HG02852 (cell line): ENCODE results near the gene NDUFC2.
"Not testable (repeated sequence)": the region's sequence is repeated elsewhere in the genome, so short reads cannot be mapped to it uniquely, and the experiment has no call there.

Experiments used
- ATAC-seq: cut with Tn5 transposase; IDR thresholded peaks from one replicate; pipeline ENCODE4 v1.9.1; 2021; ENCODE audit warnings: mild to moderate bottlenecking, moderate library complexity; ENCODE audit not compliant: unreplicated experiment

Gene NDUFC2

DNA sequence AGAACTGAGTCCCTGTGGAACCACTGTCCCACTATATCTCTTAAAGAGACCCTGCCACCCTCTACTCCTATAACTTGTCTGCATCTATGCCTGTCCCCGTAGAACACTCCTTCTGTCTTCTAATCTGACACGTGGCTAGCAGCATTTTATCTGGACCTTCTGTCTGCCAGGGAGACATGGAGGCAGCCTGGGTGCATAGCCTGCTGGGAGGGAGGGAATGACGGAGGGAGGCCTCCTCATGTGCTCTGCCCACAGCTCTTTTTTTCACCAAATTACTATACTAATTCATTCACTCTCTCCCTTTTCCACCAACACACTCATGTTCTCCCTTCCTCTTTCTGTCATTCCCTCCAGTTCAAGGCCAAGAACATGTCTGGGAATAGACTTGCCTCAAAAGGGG, 23.6 kb downstream of the NDUFC2 start:
- no peak for ATAC-seq

DNA sequence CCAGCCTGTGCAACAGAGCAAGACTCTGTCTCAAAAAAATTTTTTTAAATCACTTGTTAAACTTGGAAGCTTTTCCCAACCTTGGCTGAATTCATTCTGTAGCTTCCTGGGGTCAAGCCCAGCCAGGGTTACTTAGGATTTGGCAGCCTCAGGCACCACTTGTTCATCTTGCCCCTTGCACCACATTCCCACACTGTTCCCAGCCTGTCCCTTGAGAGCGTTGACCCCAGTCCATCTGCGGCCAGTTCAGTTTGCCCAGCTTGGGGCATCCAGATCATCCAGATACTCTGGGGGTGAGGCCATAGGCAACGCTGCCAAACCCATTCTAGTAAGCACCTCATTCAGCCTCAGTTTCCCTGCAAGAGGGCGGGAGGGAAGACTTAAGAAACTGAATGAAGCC, 24.7 kb downstream of the NDUFC2 start:
- ATAC-seq: no peak

DNA sequence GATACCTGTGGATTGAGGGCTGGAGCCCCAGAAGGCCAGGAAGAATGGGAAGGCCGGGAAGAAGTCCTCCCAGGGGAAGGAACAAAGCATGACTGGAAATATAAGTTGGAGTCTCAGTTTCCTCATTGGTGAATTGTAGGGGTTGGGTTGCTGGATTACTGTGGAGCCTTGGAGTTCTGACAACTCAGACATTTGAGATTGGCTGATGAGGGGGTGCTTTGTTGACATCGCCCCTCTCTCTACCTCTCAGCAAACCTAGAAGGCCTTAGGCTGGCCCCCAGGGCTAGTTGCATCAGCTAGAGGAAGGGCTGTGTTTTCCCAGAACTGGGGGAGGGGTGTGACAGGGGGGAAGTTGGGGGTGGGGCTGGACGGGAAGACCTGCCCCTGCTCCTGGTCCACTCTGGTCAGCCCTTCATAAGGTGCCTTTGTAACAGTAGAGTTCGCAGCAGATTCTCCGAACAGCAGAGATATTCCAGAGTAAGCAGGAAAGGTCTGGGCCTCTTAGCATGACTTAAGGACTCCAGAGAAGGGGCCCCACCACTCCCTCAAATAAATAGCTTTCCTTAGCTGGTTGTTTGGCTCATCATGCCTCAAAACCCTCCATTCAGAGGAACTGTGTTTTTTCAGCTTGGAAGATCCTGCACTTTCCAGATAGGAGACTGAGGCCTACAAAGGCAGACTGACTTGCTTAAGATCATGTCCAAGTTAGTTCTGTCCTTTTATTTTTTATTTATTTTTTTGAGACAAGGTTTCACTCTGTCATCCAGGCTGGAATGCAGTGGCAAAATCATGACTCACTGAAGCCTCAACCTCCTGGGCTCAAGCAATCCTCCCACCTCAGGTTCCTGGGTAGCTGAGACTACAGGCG, 28.5 kb downstream of the NDUFC2 start:
- no peak for ATAC-seq

DNA sequence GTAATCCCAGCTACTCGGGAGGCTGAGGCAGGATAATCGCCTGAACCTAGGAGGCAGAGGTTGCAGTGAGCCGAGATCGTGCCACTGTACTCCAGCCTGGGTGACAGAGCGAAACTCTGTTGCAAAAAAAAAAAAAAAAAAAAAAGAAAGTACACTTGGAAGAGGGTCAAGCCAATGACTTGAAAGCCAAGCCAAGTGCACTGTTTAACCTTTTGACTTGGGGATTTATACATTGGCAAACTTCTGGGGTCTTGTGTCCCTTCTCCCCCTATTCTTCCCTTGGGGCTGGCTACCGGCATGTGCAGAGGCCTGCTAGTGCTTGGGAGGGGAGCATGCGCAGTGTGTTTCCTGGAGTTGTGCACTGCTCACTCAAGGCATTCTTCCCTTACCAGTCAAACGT, 30.3 kb downstream of the NDUFC2 start:
- ATAC-seq: no peak

DNA sequence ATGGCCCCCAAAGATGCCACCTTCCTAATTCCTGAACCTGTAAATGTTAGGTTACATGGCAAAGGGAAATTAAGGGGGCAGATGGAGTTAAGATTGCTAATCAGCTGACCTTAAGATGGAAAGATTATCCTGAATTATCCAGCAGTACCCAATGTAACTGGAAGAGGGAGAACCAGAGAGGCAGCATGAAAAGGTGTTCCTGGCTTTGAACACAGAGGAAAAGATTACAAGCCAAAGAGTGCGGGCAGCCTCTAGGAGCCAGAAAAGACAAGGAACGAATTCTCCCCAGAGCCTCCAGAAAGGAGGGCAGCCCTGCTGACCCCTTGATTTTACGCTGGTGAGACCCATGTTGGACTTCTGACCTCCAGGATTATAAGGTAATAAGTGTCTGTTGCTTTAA, 31.1 kb downstream of the NDUFC2 start:
- ATAC-seq: no peak

DNA sequence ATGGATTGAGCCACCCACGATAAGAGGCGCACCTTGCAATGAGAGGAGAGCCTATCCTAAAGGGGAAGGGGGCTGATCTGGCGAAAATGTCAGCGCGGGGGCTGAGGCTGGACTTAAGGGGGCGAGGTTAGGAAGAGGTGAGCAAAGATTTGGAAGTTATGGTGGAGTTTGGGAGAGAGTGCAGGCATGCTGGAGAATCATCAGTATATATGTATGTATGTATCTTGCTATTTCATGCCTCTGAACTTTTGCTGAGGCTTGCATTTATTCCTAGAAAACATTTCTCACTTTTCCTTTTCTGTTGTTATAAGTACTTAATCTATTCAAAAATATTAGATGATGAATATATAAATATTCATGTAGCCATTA, 33.2 kb downstream of the NDUFC2 start:
- ATAC-seq: no peak

DNA sequence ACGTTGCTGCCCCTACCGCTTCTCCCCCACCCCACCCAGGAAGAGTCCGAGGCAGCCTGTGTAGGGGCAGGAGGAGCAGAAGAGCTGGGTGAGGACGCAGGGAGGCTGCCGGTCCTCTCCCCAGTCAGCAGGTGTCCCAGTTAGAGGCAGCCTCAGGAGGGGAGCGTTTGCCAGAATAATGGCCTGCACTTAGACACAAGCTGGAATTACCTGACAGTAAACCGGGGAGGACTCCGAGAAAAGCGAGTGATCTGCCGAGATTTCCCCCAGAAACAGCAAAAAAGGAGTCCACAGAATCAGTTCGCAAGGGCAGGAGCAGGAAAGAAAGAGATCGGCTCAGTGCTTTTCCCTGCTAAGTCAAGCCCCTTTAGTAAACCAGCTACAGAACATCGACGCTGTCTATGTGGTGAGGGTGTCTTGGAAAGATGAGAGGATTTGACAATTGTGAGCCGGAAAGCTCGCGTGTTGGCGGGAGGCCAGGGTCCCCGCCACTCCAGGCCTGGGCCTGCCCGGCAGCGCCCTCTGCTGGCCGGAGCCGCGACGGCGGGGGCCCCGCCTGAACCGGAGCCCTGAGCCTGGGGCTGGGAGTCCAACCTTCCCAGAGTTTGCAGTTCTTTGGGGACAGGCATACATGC, 33.7 kb downstream of the NDUFC2 start:
- peak; percentile 67 for ATAC-seq

DNA sequence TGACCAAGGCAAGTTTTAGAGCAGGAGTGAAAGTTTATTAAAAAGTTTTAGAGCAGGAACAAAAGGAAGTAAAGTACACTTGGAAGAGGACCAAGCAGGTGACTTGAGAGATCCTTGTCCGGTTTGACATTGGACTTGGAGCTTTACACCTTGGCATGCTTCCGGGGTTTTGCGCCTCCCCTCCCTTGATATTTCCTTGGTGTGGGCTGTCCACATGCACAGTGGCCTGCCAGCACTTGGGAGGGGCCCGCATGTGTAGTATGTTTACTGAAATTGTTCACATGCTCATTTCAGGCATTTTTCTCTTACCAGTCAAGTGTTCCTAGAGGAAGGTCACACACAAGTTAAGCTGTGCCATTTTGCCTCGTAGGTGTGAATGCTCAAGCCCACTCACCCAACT, 35.0 kb downstream of the NDUFC2 start:
- ATAC-seq: no peak

DNA sequence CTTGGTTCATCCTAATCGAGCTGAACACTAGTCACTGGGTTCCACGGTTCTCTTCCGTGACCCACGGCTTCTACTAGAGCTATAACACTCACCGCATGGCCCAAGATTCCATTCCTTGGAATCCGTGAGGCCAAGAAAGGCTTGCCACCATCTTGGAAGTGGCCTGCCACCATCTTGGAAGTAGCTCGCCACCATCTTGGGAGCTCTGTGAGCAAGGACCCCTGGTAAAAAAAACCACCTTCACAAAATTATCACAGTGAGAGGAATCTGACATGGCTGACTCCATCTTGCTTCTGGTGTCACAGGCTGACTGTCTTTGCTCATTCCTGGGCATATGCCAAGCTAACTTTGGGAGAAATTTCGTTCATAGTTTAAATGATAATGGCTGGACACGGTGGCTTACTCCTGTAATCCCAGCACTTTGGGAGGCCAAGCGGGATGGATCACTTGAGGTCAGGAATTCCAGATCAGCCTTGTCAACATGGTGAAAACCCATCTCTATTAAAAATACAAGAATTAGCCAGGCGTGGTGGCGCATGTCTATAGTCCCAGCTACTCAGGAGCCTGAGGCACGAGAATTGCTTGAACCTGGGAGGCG, 37.7 kb downstream of the NDUFC2 start:
- no peak for ATAC-seq

DNA sequence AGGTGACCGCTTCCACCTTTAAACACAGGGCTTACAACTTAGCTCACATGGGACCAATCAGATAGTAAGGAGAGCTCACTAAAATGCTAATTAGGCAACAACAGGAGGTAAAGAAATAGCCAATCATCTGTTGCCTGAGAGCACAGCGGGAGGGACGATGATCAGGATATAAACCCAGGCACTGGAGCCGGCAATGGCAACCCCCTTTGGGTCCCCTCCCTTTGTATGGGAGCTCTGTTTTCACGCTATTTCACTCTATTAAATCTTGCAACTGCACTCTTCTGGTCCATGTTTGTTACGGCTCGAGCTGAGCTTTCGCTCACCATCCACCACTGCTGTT, 38.3 kb downstream of the NDUFC2 start:
- not testable (repeated sequence) for ATAC-seq

DNA sequence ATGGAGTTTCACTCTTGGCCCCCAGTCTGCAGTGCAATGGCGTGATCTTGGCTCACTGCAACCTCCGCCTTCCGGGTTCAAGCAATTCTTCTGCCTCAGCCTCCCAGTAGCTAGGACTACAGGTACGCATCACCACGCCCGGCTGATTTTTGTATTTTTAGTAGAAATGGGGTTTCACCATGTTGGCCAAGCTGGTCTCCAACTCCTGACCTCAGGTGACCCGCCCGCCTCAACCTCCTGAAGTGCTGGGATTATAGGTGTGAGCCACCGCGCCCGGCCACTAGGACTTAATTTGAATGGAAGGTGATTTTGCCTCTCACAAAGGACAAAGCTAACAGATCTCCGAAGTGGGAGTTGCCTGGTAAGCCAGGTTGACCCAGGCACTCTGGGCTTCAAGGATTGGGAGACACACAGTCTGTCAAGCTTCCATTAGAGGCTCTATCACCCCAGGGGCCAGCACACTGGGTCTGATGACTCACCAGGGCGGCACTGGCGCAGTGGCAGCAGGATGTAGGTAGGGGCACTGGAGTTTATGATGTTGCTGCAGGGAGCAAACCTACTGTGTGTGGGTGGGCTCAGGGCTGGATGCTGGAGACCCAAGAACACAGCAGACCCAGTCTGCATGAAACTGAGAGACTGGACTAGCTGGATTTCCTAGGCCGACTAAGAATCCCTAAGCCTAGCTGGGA, 38.8 kb downstream of the NDUFC2 start:
- no peak for ATAC-seq

DNA sequence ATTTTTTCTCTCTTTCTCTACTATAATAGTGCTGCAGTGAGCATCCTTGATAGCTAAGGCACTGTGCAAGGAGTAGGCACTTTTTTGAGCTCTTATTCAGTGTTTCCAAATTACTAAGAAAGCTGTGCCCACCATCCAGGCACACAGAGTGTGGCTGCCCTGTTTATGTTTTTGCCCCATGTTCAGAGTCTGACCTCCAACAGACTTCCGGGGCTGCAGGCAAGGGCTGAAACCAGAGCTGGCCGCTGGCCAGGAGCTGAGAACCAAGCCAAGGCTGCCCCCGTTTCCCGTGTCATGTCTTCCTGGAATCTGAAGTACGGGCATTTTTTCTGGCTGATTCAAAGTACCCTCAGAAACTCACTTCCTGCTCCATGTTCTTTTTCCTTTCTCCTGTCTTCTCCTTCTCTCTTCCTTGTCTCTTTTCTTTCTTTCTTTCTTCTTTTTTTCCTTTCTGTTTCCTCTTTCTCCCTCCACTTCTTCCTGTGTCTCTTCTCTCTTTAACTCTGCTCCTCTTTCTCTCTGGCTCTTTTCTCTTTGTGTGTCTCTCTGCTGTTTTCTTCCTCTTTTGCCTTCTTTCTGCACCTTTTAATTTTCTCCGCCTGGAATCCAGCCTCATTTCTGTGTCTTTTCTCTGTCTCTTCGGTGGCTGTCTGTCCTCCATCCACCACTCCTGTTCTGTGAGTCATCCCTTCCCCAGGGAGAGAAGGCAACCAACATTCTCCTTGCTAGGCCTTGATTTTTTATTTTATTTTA, 39.6 kb downstream of the NDUFC2 start:
- ATAC-seq: peak; percentile 51

DNA sequence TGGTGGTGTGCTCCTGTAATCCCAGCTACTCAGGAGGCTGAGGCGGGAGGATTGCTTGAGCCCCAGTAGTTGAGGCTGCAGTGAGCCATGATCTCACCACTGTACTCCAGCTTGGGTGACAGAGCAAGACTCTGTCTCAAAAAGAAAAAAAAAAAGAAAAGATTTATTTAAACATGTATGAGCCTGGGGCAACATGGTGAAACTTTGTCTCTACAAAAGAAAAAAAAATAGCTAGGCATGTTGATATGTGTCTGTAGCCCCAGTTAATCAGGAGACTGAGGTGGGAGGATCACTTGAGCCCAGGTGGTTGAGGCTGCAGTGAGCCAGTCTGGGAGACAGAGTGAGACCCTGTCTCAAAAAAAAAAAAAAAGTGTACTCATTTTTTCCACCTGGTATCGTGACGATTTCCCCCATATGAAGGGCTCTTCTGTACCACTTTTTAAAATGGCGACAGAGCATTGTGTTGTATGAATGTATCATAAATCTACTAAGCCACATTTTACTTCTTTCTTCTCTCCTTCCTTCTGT, 40.2 kb downstream of the NDUFC2 start:
- ATAC-seq: no peak

DNA sequence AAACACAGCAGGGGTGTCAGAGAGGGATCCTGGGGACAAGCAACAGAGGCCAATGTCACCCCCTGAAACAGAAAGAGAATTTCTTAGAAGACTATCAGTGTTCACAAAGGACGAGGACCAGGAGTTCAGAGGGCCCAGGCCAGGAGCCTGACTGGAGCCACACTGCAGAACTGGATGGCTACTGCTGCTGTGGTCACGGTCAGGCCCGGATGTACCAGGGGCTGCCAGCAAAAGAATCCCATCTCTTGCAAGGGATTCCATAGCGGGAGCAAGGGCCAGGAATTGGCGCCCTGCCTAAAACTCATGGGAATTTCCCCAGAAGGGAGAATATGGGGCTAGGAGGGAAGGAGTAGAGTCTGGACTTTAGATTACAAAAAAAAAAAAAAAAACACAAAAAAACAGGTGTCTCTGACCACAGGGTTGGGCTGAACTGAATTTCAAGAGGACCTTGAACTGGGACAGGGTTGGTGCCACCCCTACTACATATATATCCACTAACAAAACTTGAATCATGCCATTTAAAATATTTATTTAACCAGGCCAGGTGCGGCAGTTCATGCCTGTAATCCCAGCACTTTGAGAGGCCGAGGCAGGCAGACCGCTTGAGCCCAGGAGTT, 40.9 kb downstream of the NDUFC2 start:
- ATAC-seq: no peak

DNA sequence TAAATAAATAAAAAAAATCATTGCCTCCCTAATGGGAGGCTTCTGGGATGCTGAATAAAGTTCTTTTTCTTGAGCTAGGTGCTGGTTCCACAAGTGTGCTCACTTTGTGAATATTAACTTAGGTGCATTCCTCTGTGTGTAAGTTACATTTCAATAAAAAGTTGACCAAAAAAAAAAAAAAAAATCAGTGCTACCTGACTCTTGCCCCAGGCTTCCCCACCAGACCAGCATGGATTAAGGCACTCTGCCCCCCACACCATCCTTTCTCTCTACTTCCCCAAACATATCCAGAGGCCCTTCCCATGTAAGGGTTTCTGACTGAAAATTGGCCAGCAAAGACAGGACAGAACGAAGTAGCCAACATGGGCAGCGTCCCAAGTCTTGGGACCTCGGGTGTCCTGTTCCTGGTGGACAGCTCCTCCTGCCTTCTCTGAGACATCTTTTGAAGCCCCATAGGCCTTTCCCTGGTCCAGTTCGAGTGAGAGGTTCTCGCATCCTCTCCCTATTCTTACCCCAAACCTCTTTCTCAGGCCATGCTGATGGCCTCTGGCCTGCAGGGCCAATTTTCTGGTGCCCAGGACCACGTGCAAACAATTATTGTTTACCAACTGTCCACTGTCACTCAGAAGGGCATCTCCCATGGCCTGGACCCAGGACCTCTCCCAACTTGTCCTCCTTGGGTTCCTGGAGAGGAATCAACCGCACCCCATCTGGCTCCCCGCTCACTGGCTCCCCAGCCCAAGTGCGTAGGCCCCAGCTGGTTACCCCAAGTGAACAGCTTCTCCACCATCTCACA, 41.6 kb downstream of the NDUFC2 start:
- no peak for ATAC-seq

DNA sequence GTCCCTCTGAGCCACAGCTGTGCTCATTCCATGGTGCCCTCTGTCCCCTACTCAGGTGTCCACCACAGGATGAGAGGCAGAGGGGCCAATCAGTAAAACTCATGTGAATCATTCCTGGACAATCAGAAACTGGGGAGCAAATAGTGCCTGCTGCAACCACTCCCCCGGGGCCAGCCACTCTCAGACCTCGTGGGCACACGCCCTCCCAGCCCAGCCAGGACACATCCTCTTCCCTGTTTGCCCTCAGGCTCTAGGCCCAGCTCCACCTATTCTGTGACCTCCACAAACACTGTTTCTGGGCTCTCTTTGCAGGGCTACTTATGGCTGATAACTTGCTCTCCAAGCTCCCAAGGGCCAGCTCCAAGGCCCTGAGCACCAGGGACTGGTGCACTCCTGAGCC, 42.6 kb downstream of the NDUFC2 start:
- ATAC-seq: no peak

DNA sequence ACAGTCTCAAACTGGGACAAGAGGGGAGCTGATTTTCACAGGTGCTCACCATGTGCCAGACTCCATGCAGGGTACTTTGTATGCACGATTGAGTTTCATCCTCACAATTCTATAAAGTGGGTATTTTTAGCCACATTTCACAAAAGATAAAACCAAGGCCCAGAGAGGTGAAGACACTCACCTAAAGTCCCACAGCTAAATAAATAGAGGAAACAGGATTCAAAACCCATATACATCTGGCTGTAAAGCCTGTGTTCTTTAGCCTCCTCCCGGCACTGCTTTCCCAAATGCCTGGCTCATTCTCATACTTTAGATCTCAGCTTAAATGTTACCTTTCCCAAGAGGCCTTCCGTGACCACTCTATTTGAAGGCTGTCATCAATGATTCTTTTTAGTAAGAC, 43.3 kb downstream of the NDUFC2 start:
- no peak for ATAC-seq

DNA sequence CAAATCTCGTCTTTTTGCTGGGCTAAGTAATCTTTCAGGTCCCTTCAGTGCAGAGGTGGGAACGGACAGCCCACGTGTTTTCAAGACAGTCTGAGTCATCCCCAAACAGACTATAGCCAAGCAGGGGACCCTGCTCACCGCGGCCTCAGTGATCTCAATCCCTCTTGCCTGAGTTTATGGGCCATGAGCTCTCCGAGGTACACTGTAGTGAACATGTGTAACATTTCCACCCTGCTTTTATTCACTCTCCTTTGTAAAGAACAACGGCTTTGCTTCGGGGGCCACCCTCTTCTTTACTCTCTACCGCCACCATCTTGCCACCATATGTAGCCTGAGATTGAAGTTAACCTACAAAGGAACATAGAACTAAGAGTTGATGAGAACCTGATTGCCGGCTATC, 45.0 kb downstream of the NDUFC2 start:
- no peak for ATAC-seq

DNA sequence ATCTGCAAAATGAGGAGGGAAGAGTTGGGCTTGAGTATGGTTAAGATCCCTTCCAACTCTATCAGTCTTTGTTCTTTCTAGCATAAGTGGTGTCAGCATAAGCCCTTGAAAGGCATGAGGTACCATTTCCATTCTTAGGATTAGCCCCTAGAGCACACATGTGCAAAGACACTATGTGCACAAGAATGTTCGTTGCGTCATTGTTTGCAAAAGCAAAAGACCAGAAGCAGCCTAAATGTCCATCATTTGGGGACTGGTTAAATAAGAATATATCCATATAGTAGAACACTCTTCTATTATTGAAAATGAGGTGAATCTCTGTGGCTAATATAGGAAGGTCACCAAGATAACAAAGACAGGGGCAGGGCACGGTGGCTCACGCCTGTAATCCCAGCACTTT, 46.6 kb downstream of the NDUFC2 start:
- ATAC-seq: no peak

DNA sequence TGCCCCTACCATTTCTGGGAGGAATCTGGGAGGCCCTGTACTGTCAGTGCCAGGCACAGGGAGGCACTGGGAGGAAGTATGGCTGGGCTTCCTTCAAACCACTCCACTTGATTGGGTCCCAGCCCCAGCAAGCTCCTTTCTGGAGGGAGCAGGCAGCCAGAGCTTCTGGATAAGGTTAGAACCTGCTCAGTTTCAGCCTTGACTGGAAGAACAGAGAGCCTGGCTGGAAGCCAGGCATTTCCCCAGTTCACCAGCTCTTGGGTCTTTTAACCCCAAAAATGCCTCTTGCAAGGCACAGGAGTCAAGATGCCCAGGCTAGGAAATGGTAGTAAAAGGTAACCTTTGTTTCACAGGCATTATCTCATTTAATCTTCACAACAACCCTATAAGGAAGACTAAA, 47.6 kb downstream of the NDUFC2 start:
- no peak for ATAC-seq
